SH-SY5Y (cell line): Measurements from ENCODE around the gene IL17C.

Source experiments
- GATA2 ChIP-seq: IDR thresholded peaks from 2 replicates; pipeline ENCODE4 v1.6.1; 2011; ENCODE audit warnings: mild to moderate bottlenecking, low read depth, low read length
- GATA3 ChIP-seq: IDR thresholded peaks from 2 replicates; pipeline ENCODE4 v1.6.1; 2011; ENCODE audit warnings: low read depth, mild to moderate bottlenecking, low read length, moderate library complexity

- no peak for TF ChIP-seq GATA2
- no peak for TF ChIP-seq GATA3
Observed at GRCh38 chr16:88593489-88593888, 44.9 kb upstream of the IL17C start.
